Measurements from ENCODE around the gene VSX2. TPM values are rescaled to one million over a fixed set of nuclear protein-coding genes. Genes with fewer than 3 reads are reported as not detected.

VSX2 gene
- total RNA-seq, 1 donor from 2014 or later, result not detected

DNA sequence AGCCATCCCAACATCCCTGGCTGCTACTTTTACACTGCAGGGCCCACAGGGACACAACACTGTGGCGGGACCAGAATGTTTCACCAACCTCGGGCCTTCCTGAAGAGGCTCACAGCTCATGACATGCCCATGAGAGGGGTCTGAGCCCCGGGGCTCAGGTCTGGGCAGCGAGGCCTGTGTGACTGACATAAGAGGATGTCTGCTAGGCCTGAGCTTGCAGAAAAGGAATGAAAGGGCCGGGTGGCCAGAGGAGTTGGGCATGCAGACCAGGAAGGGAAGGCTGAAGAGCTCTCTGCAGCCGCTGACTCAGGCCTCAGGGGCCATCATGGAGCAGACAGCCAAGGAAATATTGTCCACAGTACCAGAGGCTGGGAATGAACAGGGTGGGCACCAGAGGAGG lies 18.3 kb upstream of the VSX2 start:
- ATAC-seq, result no peak
- no peak for DNase-seq (ENCODE audit: low spot score)

DNA sequence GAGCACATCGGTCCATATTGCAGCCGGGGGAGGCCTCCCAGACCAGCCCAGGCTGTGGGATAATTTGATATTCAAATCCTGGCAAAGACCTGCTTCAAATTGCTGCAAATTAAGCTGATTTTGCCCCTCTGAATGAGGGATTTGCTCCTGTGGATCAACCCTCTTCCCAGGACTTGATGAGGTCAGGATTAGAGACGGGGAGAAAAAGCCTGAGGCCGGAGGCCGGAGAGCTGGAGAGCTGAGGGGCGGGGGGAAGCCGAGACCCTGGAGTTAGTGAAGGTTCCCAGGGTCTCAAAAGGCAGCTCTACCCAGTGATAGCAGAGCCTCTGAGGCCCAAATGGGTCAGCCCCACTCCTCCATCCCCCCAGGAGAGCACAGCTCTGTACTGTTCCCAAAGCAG lies 17.5 kb upstream of the VSX2 start:
- DNase-seq (ENCODE audit: low spot score) (no peak), ATAC-seq (no peak)

DNA sequence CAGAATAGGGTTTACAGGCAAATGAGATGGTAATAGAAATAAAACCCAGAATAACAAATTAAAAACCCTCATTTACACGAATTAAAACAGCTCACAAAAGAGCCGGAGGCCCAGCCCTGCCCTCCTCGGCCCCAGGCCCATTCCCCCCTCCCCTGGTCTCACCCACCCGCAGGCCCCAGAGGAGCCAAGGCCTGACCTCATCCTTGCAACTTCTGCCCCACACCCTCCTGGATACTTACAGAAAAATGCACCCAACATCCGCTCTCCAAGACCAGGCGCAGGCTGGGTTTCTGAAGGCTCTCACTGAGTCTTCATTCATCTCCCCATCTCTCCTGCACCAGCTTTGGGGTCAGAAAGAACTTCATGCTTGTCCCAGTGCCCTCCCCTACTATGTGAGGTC lies 16.2 kb upstream of the VSX2 start:
- DNase-seq (ENCODE audit: low spot score), result no peak
- no peak for ATAC-seq

DNA sequence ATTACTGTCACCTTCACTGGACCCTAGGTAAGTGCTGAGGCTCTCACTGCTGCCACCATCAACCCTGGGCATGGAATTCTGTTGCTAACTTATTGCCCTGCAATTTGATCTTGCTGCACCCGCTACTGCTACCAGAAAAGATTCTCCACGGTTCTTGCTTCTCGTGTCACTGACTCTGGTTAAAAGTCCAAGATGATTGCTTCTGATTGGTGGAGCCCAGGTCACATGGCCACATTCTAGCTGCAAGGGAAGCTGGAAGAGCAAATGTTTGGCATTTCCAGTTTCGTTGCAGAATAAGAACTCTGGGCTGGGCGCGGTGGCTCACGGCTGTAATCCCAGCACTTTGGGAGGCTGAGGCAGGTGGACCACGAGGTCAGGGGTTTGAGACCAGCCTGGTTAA lies 7.5 kb upstream of the VSX2 start:
- ATAC-seq (no peak), DNase-seq (ENCODE audit: low spot score) (no peak)

DNA sequence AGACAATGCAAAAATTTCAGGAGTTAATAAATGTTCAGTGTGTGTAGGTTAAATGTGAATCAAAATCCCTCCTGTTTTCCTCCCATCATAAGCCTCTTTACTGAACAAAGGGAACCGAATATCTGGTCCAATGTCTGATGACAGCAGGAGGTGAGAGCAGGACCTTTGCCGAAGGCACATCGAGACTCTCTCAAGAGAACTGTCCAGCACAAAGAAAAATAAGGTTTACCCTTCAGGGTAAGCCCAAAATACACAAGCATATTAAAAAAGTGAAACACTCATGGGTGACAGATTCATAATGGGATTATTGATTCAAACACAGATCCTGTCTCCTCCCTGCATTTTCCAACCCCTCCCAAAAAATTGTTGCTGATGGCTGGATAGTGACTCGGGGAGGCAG lies 4.2 kb upstream of the VSX2 start:
- DNase-seq (ENCODE audit: low spot score) (no peak), ATAC-seq (no peak)

DNA sequence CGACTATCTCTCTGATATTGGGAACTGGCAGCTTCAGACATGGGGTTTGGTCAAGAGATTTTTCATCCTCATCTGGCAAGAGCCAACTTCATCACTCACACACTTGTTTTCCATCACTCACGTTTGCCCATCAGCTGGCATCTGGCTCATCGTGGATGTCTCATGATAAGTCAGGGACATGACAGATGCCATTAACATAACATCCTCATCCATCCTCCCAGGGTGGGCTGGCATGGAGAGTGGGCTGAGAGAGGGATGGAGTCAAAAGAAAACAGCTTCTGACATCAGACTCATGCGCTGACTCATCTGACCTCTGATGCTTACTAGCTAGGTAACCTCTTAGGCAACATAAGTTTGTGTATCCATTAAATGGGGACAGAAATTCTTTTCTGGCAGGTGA lies 1.8 kb upstream of the VSX2 start:
- no peak for ATAC-seq
- no peak for DNase-seq (ENCODE audit: low spot score)

DNA sequence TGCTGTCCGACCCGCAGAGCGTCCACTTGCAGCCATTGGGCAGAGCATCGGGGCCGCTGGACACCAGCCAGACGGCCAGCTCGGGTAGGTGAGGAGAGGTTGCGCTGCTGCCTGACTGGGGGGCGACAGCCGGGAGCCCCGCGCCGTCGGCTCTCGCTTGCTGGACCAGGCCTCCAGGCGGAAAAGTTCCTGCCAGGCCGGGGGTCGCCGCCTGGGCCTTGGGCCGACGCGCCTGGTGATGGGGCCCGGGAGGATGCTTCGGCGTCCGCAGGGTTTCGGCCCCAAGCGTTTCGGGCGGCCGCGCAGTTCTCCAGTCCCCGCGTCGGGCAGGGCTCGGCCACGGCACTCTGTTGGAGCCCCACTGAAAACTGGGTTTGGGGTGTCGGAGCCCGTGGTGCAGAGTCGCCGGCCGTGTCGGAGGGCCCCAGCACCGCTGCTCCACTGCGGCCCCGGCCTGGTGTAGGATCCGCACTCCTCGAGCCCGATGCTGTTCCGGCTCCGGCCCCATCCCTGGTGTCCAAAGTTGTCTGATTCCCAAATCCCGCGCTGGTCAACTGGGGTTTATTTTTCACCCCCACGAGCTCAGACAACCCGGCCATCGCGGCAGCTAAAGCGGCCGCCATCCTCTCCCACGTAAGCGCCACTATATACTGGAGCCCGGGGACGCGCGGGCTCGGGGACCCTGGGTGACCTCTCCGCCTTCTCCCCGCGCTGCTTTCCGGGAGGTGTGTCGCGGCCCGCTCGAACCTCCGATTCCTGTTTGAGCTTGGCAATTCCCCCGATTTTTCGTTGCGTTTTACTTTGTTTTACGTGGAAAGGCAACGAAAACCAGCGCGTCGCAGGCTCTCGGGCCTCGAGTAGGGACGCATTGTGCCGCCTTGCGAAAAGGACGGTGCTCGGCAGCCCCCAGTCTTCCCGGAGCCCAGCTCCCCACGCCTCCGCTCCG lies 872 bp downstream of the VSX2 start:
- DNase-seq (ENCODE audit: low spot score) (no peak), ATAC-seq (peak; percentile 25)

DNA sequence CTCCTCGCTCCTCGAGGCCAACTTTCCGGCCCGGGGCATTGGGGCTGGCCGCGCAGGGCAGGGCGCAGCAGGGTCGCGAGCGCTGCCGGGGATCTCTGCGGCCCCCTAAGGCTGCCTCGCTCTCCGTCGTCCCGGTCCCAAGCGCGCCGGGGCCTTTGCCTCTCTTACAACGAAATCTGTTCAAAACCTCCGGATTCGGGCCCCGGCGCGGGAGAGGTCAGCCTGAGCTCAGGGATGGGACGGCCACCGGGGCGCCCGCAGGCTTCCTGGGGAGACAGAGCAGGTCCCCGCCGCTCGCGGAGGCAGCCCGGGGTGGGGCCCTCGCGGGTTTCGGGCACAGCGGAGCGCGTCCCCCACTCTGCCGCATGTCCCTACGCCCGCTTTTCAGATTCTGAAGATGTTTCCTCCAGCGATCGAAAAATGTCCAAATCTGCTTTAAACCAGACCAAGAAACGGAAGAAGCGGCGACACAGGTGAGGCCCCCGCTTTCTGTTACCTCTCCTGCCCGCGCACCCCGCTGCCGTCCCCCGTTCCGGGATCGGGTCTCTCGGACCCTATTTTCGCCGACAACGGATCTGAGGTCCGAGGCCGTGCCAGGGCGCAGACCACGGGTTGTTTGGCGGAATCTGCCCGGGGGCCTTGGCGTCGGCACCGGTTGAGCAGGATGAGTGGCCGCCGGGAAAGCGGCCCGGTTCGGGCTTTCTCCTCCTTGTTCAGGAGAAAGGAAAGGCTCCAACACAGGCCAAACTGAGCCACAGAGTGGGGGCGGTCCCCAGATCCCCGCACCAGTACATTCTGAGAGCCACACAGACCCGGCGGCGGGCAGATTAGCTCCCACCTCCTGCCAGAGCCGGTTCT lies 1.8 kb downstream of the VSX2 start:
- peak; percentile 27 for ATAC-seq

DNA sequence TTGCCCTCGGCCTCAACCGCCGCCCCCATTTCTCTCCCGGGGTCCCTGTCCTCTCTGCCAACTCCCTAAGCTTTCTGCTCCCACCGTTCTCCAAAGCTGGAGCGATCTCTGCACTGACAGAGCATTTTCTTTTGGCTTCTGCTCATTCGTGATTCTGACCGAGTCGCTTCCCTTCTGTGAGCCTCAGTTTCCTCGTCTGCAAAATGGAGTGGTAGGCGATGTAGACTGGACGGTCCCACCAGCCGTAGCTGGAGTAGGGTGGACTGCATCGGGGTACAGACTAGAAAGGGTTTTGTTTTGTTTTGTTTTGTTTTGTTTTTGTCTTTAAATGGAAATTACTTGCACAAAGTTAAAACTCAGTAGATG lies 2.4 kb downstream of the VSX2 start:
- ATAC-seq, result no peak
- DNase-seq (ENCODE audit: low spot score), result no peak

More for the DNA sequence above, 1.8 kb downstream of the VSX2 start:
- DNase-seq (ENCODE audit: low spot score), result no peak

DNA sequence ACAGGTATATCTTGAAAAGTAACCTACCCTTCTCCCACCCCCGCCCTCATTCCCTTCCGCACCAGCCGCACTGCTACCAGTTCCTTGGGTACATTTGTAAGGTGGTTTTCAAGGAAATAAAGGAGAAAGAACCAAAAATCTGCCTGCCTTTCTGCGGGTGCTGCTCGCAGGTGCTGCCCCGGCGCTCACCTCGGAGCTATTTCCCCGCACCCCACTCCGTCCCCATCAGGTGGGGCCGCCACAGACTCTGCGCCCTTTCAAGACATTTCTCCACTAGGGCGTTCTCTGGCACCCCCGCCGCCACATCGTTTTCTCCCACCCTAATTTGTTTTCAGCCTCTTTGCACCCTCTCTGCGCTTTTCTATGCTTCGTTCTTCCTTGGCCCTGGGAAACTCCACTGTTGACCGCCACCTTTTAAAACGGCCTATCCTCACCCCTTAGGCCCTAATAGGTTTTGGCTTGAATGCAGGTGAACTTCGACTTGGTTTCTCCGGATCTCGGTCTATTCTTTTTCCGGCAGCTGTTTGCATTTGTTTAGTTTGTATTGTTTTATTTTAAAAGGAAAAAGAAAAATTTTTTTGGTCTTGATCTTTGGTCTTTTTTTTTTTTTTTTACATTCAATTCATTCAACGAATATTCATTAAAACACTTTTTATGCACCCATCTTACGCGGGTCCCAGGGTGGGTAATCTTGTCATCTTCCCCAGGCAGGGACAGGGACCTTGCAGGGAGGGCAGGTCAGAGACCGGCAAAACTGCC lies 3.0 kb downstream of the VSX2 start:
- ATAC-seq, result no peak
- DNase-seq (ENCODE audit: low spot score), result no peak

DNA sequence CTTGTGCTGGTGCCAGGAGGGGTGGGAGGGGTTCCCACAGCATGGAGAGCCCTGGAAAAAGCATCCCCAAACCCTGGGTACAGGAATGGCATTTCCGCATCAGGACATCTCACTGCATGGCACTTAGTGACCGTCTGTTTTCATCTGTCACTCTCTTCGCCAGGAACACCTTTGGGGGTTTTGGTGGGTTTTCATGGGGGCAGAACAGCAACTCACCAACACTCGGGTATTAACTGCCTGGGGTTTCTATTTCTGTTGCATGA lies 3.5 kb downstream of the VSX2 start:
- no peak for DNase-seq (ENCODE audit: low spot score)

DNA sequence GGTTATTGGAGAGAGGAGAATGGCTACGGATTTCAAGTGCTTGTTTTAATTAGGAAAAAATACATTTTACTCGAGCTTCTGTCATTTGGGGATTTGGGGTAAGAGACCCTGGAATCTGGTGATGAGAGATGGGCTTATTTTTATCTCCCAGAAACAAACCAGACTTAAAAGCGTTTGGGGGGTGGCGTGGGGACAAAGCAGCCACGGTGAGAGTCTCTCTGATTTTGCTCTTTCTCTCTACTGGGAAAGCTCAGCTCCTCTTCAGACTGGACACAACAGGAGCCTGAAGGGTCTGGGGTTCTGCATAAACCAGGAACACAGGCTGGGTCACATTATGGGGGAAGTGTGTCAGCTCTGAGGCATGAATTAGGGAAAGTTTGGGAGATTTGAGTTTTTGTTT lies 3.8 kb downstream of the VSX2 start:
- ATAC-seq (no peak), DNase-seq (ENCODE audit: low spot score) (no peak)

More for the DNA sequence above, 3.5 kb downstream of the VSX2 start:
- no peak for ATAC-seq

DNA sequence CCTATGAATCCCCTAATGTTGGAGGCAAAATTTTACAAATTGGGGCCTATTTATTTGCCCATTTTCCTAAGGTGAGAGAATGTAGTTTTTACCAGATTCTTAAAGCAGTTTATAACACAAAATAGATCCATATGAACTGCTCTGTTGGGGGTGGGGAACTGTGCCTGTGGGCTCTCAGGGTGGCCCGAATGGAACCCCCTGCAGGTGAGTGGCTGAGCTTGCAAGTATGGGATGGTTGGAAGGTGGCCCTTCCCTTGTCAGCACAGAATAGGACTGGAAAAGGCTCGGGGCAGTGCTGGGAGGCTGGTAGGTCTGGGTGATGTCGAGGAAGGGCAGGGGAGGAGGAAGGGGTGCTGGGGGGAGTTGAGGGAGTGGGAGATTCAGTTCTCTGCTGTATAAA lies 4.9 kb downstream of the VSX2 start:
- ATAC-seq (no peak), DNase-seq (ENCODE audit: low spot score) (no peak)

DNA sequence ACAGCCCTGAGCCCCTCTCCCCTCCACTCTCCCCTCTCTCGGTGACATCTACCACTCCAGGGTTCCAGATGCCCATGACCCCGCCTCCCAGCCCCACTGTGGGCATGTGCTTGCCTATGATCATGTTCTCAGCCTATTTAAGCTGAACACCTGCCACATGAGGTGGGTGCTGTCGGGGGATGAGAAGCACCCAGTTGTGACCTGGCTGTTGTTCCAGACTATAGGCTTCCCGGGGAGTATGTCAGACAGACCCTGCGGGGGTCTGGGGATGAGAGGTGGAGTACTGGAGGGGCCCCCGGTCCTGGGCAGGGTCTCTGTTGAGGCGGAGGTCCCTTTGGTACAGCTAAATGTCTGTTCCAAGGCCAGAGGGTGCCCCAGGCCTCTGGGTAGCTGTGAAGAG lies 6.0 kb downstream of the VSX2 start:
- DNase-seq (ENCODE audit: low spot score) (no peak), ATAC-seq (no peak)

DNA sequence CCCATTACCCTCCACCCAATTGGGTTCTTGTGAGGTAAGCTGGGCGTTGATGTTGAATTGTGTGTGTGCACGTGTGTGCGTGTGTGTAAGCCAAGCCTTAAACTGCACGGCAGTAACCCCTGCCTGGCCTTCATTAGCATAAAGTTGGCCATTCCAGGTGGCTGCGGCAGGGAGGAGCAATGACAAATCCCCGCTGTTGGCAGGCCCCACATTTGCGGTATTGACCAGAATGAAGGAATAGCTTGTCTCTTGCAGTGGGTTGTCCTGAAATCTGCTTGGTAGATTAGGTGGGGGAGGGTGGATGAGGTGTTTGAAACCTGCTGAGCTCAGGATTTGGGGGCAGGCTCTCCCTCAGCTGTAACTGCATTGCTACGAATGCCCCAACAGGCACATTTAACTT lies 7.3 kb downstream of the VSX2 start:
- DNase-seq (ENCODE audit: low spot score), result no peak
- no peak for ATAC-seq

DNA sequence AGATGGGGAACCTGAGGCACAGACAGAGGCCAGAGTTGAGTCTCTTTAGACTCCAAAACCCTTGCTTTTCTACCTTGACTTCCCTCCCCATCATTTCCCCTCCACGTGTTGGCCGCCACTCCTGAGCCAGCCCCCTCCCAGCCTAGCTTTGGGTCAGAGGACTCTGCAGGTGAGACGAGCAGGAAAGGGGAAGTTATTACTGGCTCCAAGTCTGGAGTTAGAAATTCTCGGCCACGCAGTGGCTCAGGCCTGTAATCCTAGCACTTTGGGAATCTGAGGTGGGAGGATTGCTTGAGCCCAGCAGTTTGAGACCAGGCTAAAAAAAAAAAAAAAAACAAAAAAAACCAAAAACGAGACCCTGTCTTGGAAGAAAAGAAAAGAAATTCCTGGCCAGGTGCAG lies 8.8 kb downstream of the VSX2 start:
- DNase-seq (ENCODE audit: low spot score), result no peak
- no peak for ATAC-seq

DNA sequence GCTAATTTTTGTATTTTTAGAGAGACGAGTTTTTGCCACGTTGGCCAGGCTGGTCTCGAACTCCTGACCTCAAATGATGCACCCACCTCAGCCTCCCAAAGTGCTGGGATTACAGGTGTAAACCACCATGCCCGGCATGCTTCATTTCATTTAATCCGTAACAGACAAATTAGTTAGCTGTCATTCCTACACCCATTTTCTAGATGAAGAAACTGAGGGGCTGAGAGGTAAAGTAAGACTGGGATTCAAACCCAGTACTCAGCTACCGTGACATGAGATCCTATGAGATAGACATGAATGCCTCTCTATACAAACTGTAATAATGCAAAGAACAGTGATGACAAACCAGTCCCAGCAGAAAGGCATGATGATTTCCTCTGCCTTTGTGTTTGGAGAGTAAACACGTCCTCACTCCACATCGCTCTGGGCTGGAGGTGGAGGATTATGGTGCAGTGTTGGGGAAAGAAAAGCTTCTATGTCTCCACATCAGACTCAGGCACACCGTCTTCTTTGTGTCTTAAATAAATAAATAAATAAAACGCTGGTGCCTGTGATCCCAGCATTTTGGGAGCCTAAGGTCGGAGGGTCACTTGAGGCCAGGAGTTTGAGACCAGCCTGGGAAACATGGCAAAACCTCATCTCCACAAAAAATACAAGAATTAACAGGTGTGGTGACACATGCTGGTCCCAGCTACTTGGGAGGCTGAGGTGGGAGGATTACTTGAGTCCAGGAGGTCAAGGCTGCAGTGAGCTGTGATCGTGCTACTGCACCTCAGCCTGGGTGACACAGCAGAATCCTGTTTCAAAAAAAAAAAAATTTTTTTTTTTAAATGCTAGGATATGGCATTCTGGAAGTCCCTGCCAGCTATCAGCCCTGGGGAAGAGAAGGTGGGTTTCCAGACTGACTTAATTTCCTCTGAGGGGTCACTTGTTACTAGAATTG lies 10.5 kb downstream of the VSX2 start:
- ATAC-seq (no peak), DNase-seq (ENCODE audit: low spot score) (no peak)

DNA sequence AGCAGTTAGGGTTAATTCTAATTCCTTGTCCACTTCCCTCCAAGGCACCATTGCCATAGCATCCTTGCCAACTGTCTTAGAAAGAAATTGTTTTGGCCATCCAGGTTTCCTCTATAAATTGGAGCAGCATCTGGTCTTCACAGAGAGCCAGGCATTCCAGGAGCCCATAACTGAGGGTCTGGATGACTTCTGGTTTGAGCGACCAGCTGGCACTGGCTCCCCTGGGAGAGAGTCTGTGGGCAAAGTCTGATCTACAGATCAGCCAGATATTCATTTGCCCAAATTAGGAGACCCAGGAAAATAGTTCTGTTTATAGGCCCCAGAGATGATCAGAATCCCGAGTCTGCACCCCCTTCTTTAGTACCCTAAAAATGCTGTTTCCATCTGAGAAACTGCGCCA lies 16.0 kb downstream of the VSX2 start:
- DNase-seq (ENCODE audit: low spot score), result no peak
- ATAC-seq, result no peak

DNA sequence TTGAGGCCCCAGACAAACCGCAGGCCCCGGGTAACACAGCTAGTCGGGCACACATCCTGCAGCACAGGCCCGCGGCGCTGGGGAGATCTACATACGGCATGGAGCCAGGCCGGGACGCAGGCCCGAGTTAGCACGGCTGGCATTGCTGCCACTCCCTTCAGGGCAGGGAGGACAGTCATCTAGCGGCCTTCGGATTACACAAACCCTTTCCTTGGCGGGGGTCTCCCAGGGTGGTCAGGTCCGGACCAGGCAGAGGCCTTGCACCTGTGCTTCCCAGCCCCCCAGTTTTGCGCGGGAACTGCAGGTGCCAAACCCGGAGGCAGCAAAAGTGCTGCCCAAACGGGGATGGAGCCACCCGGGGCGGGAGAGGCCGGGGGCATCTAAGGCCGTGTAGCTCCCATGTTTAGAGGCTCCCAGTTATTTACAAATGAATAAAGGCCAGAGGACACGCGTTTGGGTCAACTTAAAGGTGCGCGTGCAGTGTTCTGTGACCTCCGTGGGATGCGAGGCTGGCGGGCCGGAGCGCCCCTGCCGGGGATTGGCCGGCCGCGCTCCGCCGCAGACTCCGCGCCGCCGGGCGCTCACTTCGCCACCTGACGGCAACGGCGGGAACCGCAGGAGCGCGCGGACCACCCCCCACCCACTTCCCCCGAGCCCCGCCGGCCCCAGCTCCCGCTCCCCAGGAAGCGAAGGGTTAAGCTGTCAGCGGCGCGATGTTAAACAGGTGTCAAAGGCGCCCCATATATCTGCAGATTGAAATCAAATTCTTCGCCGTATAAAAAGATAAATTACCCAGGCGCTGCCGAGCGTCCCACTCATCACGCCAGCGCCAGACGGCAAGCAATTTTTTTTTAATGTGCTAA lies 18.1 kb downstream of the VSX2 start:
- ATAC-seq (peak; percentile 97), DNase-seq (ENCODE audit: low spot score) (peak; percentile 69)
